ENCODE data around the gene NPM1. TPM values are rescaled to one million over a fixed set of nuclear protein-coding genes. Genes with fewer than 3 reads are reported as not detected.

NPM1 gene
- total RNA-seq, 5 donors from 2014 or later (not counting 1 experiment from before 2014, with no cell fraction given) = 940 to 1,150 (median 989) TPM

DNA sequence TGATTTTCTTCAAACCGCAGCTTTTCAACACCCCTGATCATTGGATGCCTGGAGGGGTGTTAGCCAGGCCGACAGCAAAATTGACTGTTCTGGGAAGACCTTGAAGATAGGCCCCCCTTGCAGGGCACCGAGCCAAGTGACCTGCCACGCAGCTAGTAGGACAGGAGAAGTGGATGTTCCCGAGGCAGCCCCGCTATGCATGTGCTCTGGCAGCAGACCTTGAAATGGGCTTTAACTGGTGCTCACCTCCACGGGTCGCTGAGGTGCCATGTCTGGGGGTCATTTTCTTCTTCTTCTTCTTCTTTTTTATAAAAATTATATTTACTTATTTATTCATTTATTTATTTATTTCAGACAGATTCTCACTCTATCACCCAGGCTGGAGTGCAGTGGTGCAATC lies 44.4 kb downstream of the NPM1 start:
- no peaks in the 10 kb centered on the region for H3K36me3 Mint-ChIP-seq
- POLR2A ChIA-PET = no interaction called here
- no peak overlapping the region for H3K27ac Mint-ChIP-seq
- CTCF ChIA-PET = no interaction called here
- H3K36me3 ChIP-seq (ENCODE audit: control insufficient read depth in 2 of 2, extremely low read depth in 1 of 2, insufficient read depth in 1 of 2, low read length in 1 of 2) = peaks cover 0 to 4% of the 10 kb centered on the region in 2 donors
- H3K4me1 Mint-ChIP-seq = no peaks in the 10 kb centered on the region
- H3K4me3 Mint-ChIP-seq = no peak overlapping the region
- peaks cover 0 to 9% of the 10 kb centered on the region in 2 experiments for H3K27me3 ChIP-seq (replicated peaks in 1 of 2; ENCODE audit: control insufficient read depth in 2 of 2, extremely low read depth in 1 of 2, insufficient read depth in 2 of 2, low read length in 1 of 2)
- no peak overlapping the region for H3K4me3 ChIP-seq (ENCODE audit: control insufficient read depth in 1 of 2, extremely low read depth in 1 of 2, low read length in 1 of 2)
- DNase-seq (no peak), ATAC-seq (replicated peaks in 1 of 4) (no peak)
- WGBS (ENCODE audit: insufficient coverage) = 85% methylated on average over 4 of the region's 8 CpGs
- H3K9me3 ChIP-seq = no peaks in the 10 kb centered on the region
- H3K27me3 Mint-ChIP-seq = no peaks in the 10 kb centered on the region
- no peaks in the 10 kb centered on the region for H3K4me1 ChIP-seq (ENCODE audit: control insufficient read depth in 1 of 2, extremely low read depth in 1 of 2, insufficient read depth in 2 of 2, low read length in 2 of 2)
- no peak overlapping the region for H3K27ac ChIP-seq (ENCODE audit: low read length)
- no peaks in the 10 kb centered on the region for H3K9me3 Mint-ChIP-seq

DNA sequence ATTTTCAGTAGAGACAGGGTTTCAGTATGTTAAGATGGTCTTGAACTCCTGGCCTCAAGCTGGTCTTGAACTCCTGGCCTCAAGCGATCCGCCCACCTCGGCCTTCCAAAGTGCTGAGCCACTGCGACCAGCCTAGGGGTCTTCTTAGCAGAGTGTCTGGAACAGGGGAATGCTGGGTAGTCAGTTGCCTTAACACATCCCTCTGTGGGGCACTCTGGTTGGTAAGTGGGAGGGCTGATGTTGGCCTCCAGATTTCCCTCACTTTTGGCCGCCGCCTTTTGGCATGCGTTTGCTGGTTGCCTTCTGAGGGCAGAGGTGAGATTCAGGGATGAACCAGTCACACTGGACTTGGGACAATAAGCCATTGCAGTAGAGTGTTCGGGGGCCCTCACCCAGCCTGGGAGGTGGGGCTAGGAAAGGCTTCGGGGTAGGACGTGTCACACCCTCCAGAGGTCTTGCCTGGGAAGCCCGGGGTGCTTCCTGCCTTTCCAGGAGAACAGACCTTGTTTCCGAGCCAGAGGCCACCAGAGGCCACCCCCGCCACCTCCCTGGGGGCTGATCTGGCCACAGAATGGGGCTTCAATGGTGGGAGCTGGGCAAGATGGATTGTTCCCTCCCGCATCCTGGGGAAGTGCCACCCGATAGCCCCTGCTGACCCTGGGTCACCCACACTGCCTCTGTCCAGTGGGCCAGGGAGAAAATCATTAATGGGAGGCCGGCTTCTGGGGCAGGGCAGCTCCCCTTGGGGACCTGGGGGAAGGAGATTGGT lies 45.1 kb downstream of the NPM1 start:
- POLR2A ChIA-PET = no interaction called here
- no peaks in the 10 kb centered on the region for H3K27me3 Mint-ChIP-seq
- Histone ChIP-seq H3K36me3 (ENCODE audit: control insufficient read depth in 2 of 2, extremely low read depth in 1 of 2, insufficient read depth in 1 of 2, low read length in 1 of 2) (peaks cover 0 to 4% of the 10 kb centered on the region in 2 donors), H3K27ac (ENCODE audit: low read length) (no peak overlapping the region), H3K27me3 (replicated peaks in 1 of 2; ENCODE audit: control insufficient read depth in 2 of 2, extremely low read depth in 1 of 2, insufficient read depth in 2 of 2, low read length in 1 of 2) (peaks cover 0 to 8% of the 10 kb centered on the region in 2 experiments), H3K4me1 (ENCODE audit: control insufficient read depth in 1 of 2, extremely low read depth in 1 of 2, insufficient read depth in 2 of 2, low read length in 2 of 2) (no peaks in the 10 kb centered on the region), H3K9me3 (no peaks in the 10 kb centered on the region), H3K4me3 (ENCODE audit: control insufficient read depth in 1 of 2, extremely low read depth in 1 of 2, low read length in 1 of 2) (no peak overlapping the region)
- H3K4me1 Mint-ChIP-seq = no peaks in the 10 kb centered on the region
- H3K27ac Mint-ChIP-seq = no peak overlapping the region
- H3K4me3 Mint-ChIP-seq = no peak overlapping the region
- DNase-seq (no peak), ATAC-seq (replicated peaks in 1 of 4) (no peak)
- no peaks in the 10 kb centered on the region for H3K9me3 Mint-ChIP-seq
- 84% methylated on average over 8 of the region's 16 CpGs for WGBS (ENCODE audit: insufficient coverage)
- no peaks in the 10 kb centered on the region for H3K36me3 Mint-ChIP-seq
- CTCF ChIA-PET = no interaction called here

DNA sequence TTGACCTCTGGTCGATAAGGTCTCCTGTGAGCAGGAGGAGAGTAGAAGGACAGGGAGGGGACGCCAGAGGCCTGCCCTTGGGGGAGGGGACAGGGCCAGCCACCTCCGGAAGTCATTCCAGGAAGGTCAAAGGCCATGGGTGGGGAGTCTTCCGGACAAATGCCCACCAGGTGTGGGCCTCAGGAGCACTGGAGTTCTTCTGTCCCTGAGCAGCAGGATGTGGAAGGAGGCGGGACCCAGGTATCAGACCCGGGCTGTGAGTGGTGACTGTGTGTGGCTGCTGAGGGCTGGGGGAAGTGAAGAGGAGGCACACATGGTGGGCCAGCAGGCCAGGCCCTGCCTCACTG lies 45.7 kb downstream of the NPM1 start:
- Mint-ChIP-seq H3K4me3 (no peak overlapping the region), H3K9me3 (no peaks in the 10 kb centered on the region), H3K36me3 (no peaks in the 10 kb centered on the region), H3K27me3 (no peaks in the 10 kb centered on the region), H3K4me1 (no peaks in the 10 kb centered on the region), H3K27ac (no peak overlapping the region)
- H3K4me1 ChIP-seq (ENCODE audit: control insufficient read depth in 1 of 2, extremely low read depth in 1 of 2, insufficient read depth in 2 of 2, low read length in 2 of 2) = no peaks in the 10 kb centered on the region
- 58% methylated on average over 6 of the region's 6 CpGs for WGBS (ENCODE audit: insufficient coverage)
- ATAC-seq (replicated peaks in 1 of 4) = no peak
- no peaks in the 10 kb centered on the region for H3K9me3 ChIP-seq
- ChIA-PET POLR2A (no interaction called here), CTCF (no interaction called here)
- peaks cover 0 to 4% of the 10 kb centered on the region in 2 donors for H3K36me3 ChIP-seq (ENCODE audit: control insufficient read depth in 2 of 2, extremely low read depth in 1 of 2, insufficient read depth in 1 of 2, low read length in 1 of 2)
- no peak overlapping the region for H3K4me3 ChIP-seq (ENCODE audit: control insufficient read depth in 1 of 2, extremely low read depth in 1 of 2, low read length in 1 of 2)
- H3K27me3 ChIP-seq (replicated peaks in 1 of 2; ENCODE audit: control insufficient read depth in 2 of 2, extremely low read depth in 1 of 2, insufficient read depth in 2 of 2, low read length in 1 of 2) = peaks cover 0 to 3% of the 10 kb centered on the region in 2 experiments
- H3K27ac ChIP-seq (ENCODE audit: low read length) = no peak overlapping the region
- no peak for DNase-seq

DNA sequence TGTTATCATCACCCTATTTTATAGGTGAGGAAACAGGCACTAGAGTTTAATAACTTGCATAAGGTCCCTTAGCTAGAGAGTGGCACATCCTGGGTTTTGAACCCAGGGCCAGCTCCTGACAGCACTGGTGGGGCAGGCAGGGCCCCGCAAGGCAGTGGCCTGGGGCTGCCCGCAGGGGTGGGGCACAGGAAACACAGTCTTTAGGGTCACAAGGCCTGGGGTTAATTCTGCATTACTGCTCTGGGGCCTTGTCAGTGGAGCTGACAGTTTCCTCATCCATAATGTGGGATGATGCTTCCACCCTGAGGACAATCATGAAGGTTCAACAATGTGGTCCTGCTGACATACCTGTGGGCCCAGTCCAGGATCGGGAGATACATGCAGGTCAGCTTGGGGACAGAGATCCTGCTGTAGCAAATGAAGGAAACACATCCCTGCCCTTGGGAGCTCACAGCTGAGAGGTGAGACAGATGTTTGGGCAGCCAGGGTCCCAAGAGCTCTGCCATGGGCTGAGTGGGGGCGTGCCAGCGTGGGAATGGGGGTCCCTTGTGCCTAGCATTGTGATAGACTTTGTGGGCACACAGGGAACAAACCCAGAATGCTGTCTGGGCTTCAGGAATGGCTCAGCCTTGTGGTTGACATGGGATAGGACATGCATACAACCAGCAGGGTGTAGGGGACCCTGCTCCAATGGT lies 46.5 kb downstream of the NPM1 start:
- H3K36me3 Mint-ChIP-seq = no peaks in the 10 kb centered on the region
- no peaks in the 10 kb centered on the region for H3K9me3 Mint-ChIP-seq
- no peak for ATAC-seq (replicated peaks in 1 of 4)
- H3K9me3 ChIP-seq = no peaks in the 10 kb centered on the region
- ChIA-PET CTCF (interaction anchor here in 1 of 2 donors (0.6 kb wide), 1 partner anchor 1410 kb away, joined by 3 read pairs; no protein-coding TSS in a partner anchor), POLR2A (no interaction called here)
- H3K4me1 ChIP-seq (ENCODE audit: control insufficient read depth in 1 of 2, extremely low read depth in 1 of 2, insufficient read depth in 2 of 2, low read length in 2 of 2) = no peaks in the 10 kb centered on the region
- no peaks in the 10 kb centered on the region for H3K27me3 Mint-ChIP-seq
- no peak overlapping the region for H3K27ac Mint-ChIP-seq
- H3K27ac ChIP-seq (ENCODE audit: low read length) = no peak overlapping the region
- no peak overlapping the region for H3K4me3 Mint-ChIP-seq
- H3K4me3 ChIP-seq (ENCODE audit: control insufficient read depth in 1 of 2, extremely low read depth in 1 of 2, low read length in 1 of 2) = no peak overlapping the region
- H3K36me3 ChIP-seq (ENCODE audit: control insufficient read depth in 2 of 2, extremely low read depth in 1 of 2, insufficient read depth in 1 of 2, low read length in 1 of 2) = peaks cover 0 to 4% of the 10 kb centered on the region in 2 donors
- no peaks in the 10 kb centered on the region for H3K4me1 Mint-ChIP-seq
- no peaks in the 10 kb centered on the region for H3K27me3 ChIP-seq (replicated peaks in 1 of 2; ENCODE audit: control insufficient read depth in 2 of 2, extremely low read depth in 1 of 2, insufficient read depth in 2 of 2, low read length in 1 of 2)
- 91% methylated on average over 5 of the region's 5 CpGs for WGBS (ENCODE audit: insufficient coverage)
- DNase-seq = no peak

DNA sequence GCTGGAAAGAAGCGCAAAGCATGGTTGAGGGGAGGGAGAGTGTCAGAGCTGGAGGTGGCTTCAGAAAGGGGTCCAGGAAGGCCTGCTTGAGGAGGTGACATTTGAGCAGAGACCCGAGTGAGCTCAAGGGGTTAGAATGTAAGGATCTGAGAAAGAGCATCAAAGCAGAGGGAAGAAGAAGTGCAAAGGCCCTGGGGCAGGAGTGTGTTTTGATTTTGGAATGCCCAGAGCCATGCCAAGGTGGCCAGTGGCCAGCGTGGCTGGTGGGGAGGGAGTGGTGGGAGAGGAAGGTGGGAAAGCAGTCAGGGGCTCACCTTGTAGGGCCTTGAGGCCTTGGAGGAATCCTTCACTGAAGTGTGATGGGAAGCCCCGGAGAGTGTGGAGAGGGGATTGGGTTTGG lies 47.2 kb downstream of the NPM1 start:
- DNase-seq = no peak
- H3K9me3 ChIP-seq = no peaks in the 10 kb centered on the region
- ATAC-seq (replicated peaks in 1 of 4) = no peak
- Mint-ChIP-seq H3K9me3 (no peaks in the 10 kb centered on the region), H3K27ac (no peak overlapping the region), H3K4me1 (no peaks in the 10 kb centered on the region), H3K36me3 (no peaks in the 10 kb centered on the region), H3K4me3 (no peak overlapping the region), H3K27me3 (no peaks in the 10 kb centered on the region)
- H3K4me1 ChIP-seq (ENCODE audit: control insufficient read depth in 1 of 2, extremely low read depth in 1 of 2, insufficient read depth in 2 of 2, low read length in 2 of 2) = no peaks in the 10 kb centered on the region
- 93% methylated on average over 4 of the region's 4 CpGs for WGBS (ENCODE audit: insufficient coverage)
- no peak overlapping the region for H3K4me3 ChIP-seq (ENCODE audit: control insufficient read depth in 1 of 2, extremely low read depth in 1 of 2, low read length in 1 of 2)
- H3K36me3 ChIP-seq (ENCODE audit: control insufficient read depth in 2 of 2, extremely low read depth in 1 of 2, insufficient read depth in 1 of 2, low read length in 1 of 2) = peaks cover 0 to 4% of the 10 kb centered on the region in 2 donors
- no peak overlapping the region for H3K27ac ChIP-seq (ENCODE audit: low read length)
- H3K27me3 ChIP-seq (replicated peaks in 1 of 2; ENCODE audit: control insufficient read depth in 2 of 2, extremely low read depth in 1 of 2, insufficient read depth in 2 of 2, low read length in 1 of 2) = no peaks in the 10 kb centered on the region
- CTCF ChIA-PET = interaction anchor here in 1 of 2 donors (0.6 to 0.7 kb wide), 2 partner anchors 939 to 1411 kb away, joined by 3 to 4 read pairs; no protein-coding TSS in a partner anchor
- POLR2A ChIA-PET = no interaction called here

DNA sequence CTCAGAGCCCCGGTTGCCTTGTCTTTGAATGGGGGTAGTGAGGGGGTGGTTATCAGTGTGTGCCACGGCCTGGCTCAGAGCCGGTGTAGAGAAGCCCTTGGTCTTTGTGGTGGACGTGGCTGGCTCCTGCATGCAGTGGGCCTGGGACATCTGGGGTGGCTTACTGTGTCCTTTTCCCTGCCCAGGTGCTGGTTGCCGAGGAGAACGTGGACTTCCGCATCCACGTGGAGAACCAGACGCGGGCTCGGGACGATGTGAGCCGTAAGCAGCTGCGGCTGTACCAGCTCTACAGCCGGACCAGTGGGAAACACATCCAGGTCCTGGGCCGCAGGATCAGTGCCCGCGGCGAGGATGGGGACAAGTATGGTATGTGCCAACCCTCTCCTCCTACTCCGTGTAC lies 48.3 kb downstream of the NPM1 start:
- H3K27me3 ChIP-seq (replicated peaks in 1 of 2; ENCODE audit: control insufficient read depth in 2 of 2, extremely low read depth in 1 of 2, insufficient read depth in 2 of 2, low read length in 1 of 2) = peaks cover 0 to 4% of the 10 kb centered on the region in 2 experiments
- Mint-ChIP-seq H3K4me1 (no peaks in the 10 kb centered on the region), H3K27ac (no peak overlapping the region), H3K4me3 (no peak overlapping the region), H3K27me3 (no peaks in the 10 kb centered on the region), H3K36me3 (no peaks in the 10 kb centered on the region), H3K9me3 (no peaks in the 10 kb centered on the region)
- no peaks in the 10 kb centered on the region for H3K9me3 ChIP-seq
- H3K27ac ChIP-seq (ENCODE audit: low read length) = no peak overlapping the region
- ChIA-PET CTCF (no interaction called here), POLR2A (no interaction called here)
- DNase-seq (no peak), ATAC-seq (replicated peaks in 1 of 4) (no peak)
- H3K4me1 ChIP-seq (ENCODE audit: control insufficient read depth in 1 of 2, extremely low read depth in 1 of 2, insufficient read depth in 2 of 2, low read length in 2 of 2) = no peaks in the 10 kb centered on the region
- peaks cover 0 to 4% of the 10 kb centered on the region in 2 donors for H3K36me3 ChIP-seq (ENCODE audit: control insufficient read depth in 2 of 2, extremely low read depth in 1 of 2, insufficient read depth in 1 of 2, low read length in 1 of 2)
- no peak overlapping the region for H3K4me3 ChIP-seq (ENCODE audit: control insufficient read depth in 1 of 2, extremely low read depth in 1 of 2, low read length in 1 of 2)
- WGBS (ENCODE audit: insufficient coverage) = 88% methylated on average over 15 of the region's 20 CpGs
